Measurements from ENCODE around the gene TMEM245.
"Not testable (repeated sequence)": the region's sequence is repeated elsewhere in the genome, so short reads cannot be mapped to it uniquely, and the experiment has no call there.

TMEM245 gene

GRCh38 chr9:109063760-109064159, 56.0 kb downstream of the TMEM245 start:
- DNase-seq (ENCODE audit: low read depth in 3 of 3), result no peak

GRCh38 chr9:109062543-109062942, 57.2 kb downstream of the TMEM245 start:
- no peak for DNase-seq (ENCODE audit: low read depth in 3 of 3)

- DNase-seq (ENCODE audit: low read depth in 3 of 3), result no peak
These were observed 59.6 kb downstream of the TMEM245 start for GRCh38 chr9:109060191-109060590.

- DNase-seq (ENCODE audit: low read depth in 3 of 3), result not testable (repeated sequence)
These were observed 66.6 kb downstream of the TMEM245 start for GRCh38 chr9:109053121-109053520.

GRCh38 chr9:109052416-109052815, 67.3 kb downstream of the TMEM245 start:
- no peak for DNase-seq (ENCODE audit: low read depth in 3 of 3)

GRCh38 chr9:109051733-109052132, 68.0 kb downstream of the TMEM245 start:
- no peak for DNase-seq (ENCODE audit: low read depth in 3 of 3)

GRCh38 chr9:109050444-109050843, 69.3 kb downstream of the TMEM245 start:
- no peak for DNase-seq (ENCODE audit: low read depth in 3 of 3)

GRCh38 chr9:109048822-109049221, 70.9 kb downstream of the TMEM245 start:
- DNase-seq (ENCODE audit: low read depth in 3 of 3), result no peak

- DNase-seq (ENCODE audit: low read depth in 3 of 3), result no peak
These were observed 72.5 kb downstream of the TMEM245 start for GRCh38 chr9:109047259-109047658.

GRCh38 chr9:109046346-109046745, 73.4 kb downstream of the TMEM245 start:
- DNase-seq (ENCODE audit: low read depth in 3 of 3), result no peak

- DNase-seq (ENCODE audit: low read depth in 3 of 3), result no peak
These were observed 76.2 kb downstream of the TMEM245 start for GRCh38 chr9:109043578-109043977.

- no peak for DNase-seq (ENCODE audit: low read depth in 3 of 3)
These were observed 79.2 kb downstream of the TMEM245 start for GRCh38 chr9:109040571-109040970.

- DNase-seq (ENCODE audit: low read depth in 3 of 3), result no peak
These were observed 80.2 kb downstream of the TMEM245 start for GRCh38 chr9:109039539-109039938.

- DNase-seq (ENCODE audit: low read depth in 3 of 3), result no peak
These were observed 81.6 kb downstream of the TMEM245 start for GRCh38 chr9:109037946-109038715.

- DNase-seq (ENCODE audit: low read depth in 3 of 3), result no peak
These were observed 82.7 kb downstream of the TMEM245 start for GRCh38 chr9:109036744-109037680.

- no peak for DNase-seq (ENCODE audit: low read depth in 3 of 3)
These were observed 83.9 kb downstream of the TMEM245 start for GRCh38 chr9:109035684-109036423.

- DNase-seq (ENCODE audit: low read depth in 3 of 3), result no peak
These were observed 85.6 kb downstream of the TMEM245 start for GRCh38 chr9:109033941-109034700.

- no peak for DNase-seq (ENCODE audit: low read depth in 3 of 3)
These were observed 88.5 kb downstream of the TMEM245 start for GRCh38 chr9:109031241-109031640.

GRCh38 chr9:109030426-109030825, 89.3 kb downstream of the TMEM245 start:
- DNase-seq (ENCODE audit: low read depth in 3 of 3), result no peak

GRCh38 chr9:109028457-109028856, 91.3 kb downstream of the TMEM245 start:
- no peak for DNase-seq (ENCODE audit: low read depth in 3 of 3)

- no peak for DNase-seq (ENCODE audit: low read depth in 3 of 3)
These were observed 92.6 kb downstream of the TMEM245 start for GRCh38 chr9:109027176-109027575.

Data from stimulated activated CD4-positive, alpha-beta T cell treated with anti-CD3 and anti-CD28 coated beads, TNF-alpha, amount 100 ng/mL, for 24 hours (primary cell).